Adipocyte (in vitro differentiated cells): Measurements from ENCODE around the gene PCYOX1L.

Experiments
- DNase-seq: peaks from one replicate; pipeline ENCODE4 v3.0.0-alpha.2; 2015; ENCODE audit warnings: low read depth
- H3K27me3 ChIP-seq: replicated peaks from 2 replicates; pipeline ENCODE4 v1.7.0; 2013; ENCODE audit warnings: mild to moderate bottlenecking, low read length, moderate library complexity; ENCODE audit not compliant: control insufficient read depth, insufficient read depth
- H3K36me3 ChIP-seq: 2 replicates; pipeline ENCODE4 v1.7.0; 2013; ENCODE audit warnings: low read length, mild to moderate bottlenecking, moderate library complexity; ENCODE audit not compliant: control insufficient read depth, insufficient read depth, severe bottlenecking
- H3K4me1 ChIP-seq: 2 replicates; pipeline ENCODE4 v1.7.0; 2013; ENCODE audit warnings: mild to moderate bottlenecking, low read length, moderate library complexity; ENCODE audit not compliant: control insufficient read depth, insufficient read depth
- H3K4me3 ChIP-seq: 2 replicates; pipeline ENCODE4 v1.7.0; 2013; ENCODE audit warnings: mild to moderate bottlenecking, low read length, moderate library complexity
- H3K9ac ChIP-seq: 2 replicates; pipeline ENCODE4 v1.7.0; 2013; ENCODE audit warnings: mild to moderate bottlenecking, low read length, moderate library complexity
- H3K9me3 ChIP-seq: 2 replicates; pipeline ENCODE4 v1.7.0; 2013; ENCODE audit warnings: mild to moderate bottlenecking, low read length, moderate library complexity; ENCODE audit not compliant: control insufficient read depth

PCYOX1L gene

DNA sequence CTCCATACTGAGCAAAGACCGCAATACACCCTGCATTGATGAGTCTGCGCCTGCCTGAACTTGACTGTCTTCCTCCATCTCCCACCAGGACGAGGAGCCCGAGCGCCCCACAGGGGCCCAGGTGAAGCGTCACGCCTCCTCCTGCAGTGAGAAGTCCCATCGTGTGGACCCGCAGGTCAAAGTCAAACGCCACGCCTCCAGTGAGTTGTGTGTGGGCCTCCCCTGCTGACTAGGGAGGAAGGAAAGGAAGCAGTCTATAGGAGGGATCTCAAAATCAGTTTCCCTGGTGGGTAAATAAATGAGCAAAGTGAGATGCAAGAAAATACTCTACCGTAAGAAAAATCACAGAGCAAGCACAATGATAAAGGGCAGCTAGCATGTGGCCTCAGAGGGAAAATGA lies 35.3 kb upstream of the PCYOX1L start:
- H3K4me1 ChIP-seq = peaks cover 54% of the 10 kb centered on the region
- H3K27me3 ChIP-seq = no peaks in the 10 kb centered on the region
- peak overlapping the region; percentile 84 for H3K9ac ChIP-seq
- H3K4me3 ChIP-seq = peak overlapping the region; percentile 17
- peaks cover 20% of the 10 kb centered on the region for H3K36me3 ChIP-seq
- DNase-seq = no peak
- H3K9me3 ChIP-seq = no peaks in the 10 kb centered on the region

DNA sequence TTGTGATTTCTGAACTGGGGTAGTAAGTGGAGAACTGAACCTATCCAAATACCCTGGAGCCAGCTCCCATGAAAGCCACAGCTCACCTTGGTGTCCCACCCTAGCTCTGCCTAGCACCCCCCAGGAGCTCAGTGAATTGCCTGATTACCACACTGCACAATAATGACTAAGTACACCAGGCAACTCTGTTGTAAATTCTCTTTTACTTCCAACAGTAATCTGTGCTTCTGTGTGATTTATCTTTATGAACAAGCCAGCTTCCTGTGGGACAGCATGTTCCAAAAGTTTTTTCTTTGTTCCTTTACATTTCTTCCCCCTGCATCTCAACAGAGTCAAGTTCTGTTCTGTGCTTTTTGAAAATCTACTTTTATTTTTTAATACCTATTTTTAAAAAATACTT lies 34.6 kb upstream of the PCYOX1L start:
- peak; percentile 36 for DNase-seq
- H3K9me3 ChIP-seq = no peaks in the 10 kb centered on the region
- peaks cover 54% of the 10 kb centered on the region for H3K4me1 ChIP-seq
- H3K36me3 ChIP-seq = peaks cover 20% of the 10 kb centered on the region
- no peaks in the 10 kb centered on the region for H3K27me3 ChIP-seq
- H3K9ac ChIP-seq = peak overlapping the region; percentile 84
- H3K4me3 ChIP-seq = peak overlapping the region; percentile 17

- DNase-seq = peak; percentile 66
These were observed 34.1 kb upstream of the PCYOX1L start for GRCh38 chr5:149323621-149324205.

GRCh38 chr5:149324641-149325040 lies 33.2 kb upstream of the PCYOX1L start:
- H3K9ac ChIP-seq = peak overlapping the region; percentile 84
- H3K9me3 ChIP-seq = no peaks in the 10 kb centered on the region
- H3K4me3 ChIP-seq = peak overlapping the region; percentile 42
- H3K36me3 ChIP-seq = peaks cover 16% of the 10 kb centered on the region
- no peaks in the 10 kb centered on the region for H3K27me3 ChIP-seq
- no peak for DNase-seq
- peaks cover 54% of the 10 kb centered on the region for H3K4me1 ChIP-seq

More at GRCh38 chr5:149323621-149324205, 34.1 kb upstream of the PCYOX1L start:
- Histone ChIP-seq H3K9ac (peak overlapping the region; percentile 84), H3K9me3 (no peaks in the 10 kb centered on the region), H3K27me3 (no peaks in the 10 kb centered on the region), H3K4me1 (peaks cover 54% of the 10 kb centered on the region), H3K4me3 (no peak overlapping the region), H3K36me3 (peaks cover 20% of the 10 kb centered on the region)

DNA sequence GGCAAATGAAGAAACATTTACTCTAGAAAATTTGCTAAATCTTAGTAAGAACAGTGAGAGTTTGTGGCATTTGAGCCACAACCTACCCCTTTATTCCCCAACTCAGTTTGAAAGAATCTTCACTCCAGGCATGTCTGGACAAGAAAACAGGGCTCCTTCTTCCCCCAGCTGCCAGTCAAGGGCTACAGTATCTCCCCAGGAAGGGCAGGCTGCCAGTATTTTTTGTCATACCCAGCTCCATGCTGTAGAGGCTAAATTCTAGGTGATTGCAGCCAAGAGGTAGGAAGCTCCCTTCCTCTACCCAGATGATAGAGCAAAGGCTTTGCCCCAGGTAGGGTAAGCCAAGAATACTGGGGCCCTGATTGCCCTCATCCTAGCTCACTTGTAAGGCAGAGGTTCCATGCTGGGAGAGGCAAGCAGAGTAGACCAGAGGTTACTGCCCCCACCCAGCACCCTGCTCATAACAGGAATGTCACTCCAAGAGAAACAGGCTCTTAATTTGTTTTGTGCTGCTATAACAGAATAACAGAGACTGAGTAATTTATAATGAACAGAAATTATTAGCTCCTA lies 32.6 kb upstream of the PCYOX1L start:
- H3K9me3 ChIP-seq = no peaks in the 10 kb centered on the region
- peak overlapping the region; percentile 84 for H3K9ac ChIP-seq
- H3K36me3 ChIP-seq = peaks cover 16% of the 10 kb centered on the region
- H3K4me1 ChIP-seq = peaks cover 53% of the 10 kb centered on the region
- no peaks in the 10 kb centered on the region for H3K27me3 ChIP-seq
- H3K4me3 ChIP-seq = no peak overlapping the region
- DNase-seq = peak; percentile 24

DNA sequence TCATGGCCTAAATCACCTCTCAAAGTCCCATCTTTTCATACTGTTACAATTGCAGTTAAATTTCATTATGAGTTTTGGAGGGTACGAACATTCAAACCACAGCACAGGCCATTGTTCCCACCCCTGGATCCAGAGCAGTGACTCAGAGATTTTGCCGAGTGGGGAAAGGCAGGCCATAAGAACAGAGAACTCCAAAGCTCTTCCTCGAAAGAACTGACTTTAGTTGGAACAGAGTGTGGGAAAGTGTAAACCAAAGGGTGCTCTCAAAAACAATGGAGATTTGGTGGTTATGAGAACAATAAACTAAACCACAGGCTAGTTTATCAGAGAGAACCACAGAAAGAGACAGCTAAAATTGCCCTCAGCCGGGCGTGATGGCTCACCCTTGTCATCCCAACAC lies 32.0 kb upstream of the PCYOX1L start:
- Histone ChIP-seq H3K9ac (no peak overlapping the region), H3K27me3 (no peaks in the 10 kb centered on the region), H3K4me3 (no peak overlapping the region), H3K36me3 (peaks cover 18% of the 10 kb centered on the region), H3K9me3 (no peaks in the 10 kb centered on the region), H3K4me1 (peaks cover 47% of the 10 kb centered on the region)
- DNase-seq = no peak

DNA sequence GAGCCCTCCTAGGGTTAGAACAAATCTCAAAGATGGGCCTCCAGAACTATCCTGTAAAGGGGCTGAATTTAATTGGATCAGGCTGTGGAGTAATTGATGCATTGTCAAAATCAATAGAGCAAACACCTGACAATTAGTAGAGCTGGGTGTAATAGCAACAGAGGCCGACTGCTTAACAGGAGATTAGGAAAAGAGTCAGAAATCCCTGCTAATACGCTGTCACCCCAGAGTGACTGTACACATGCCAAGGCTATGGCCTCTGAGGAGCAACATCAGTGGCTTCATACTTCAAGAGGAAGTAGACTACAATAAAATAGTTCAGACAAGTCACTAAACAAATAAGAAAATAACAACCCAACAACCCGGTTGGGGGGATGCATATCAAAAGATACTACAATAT lies 31.2 kb upstream of the PCYOX1L start:
- H3K4me1 ChIP-seq = peaks cover 40% of the 10 kb centered on the region
- no peak for DNase-seq
- H3K27me3 ChIP-seq = no peaks in the 10 kb centered on the region
- H3K36me3 ChIP-seq = peaks cover 18% of the 10 kb centered on the region
- no peak overlapping the region for H3K9ac ChIP-seq
- H3K4me3 ChIP-seq = no peak overlapping the region
- H3K9me3 ChIP-seq = no peaks in the 10 kb centered on the region

GRCh38 chr5:149328177-149328576 lies 29.7 kb upstream of the PCYOX1L start:
- Histone ChIP-seq H3K4me1 (peaks cover 28% of the 10 kb centered on the region), H3K27me3 (no peaks in the 10 kb centered on the region), H3K9me3 (no peaks in the 10 kb centered on the region), H3K4me3 (no peak overlapping the region), H3K9ac (no peak overlapping the region), H3K36me3 (peaks cover 28% of the 10 kb centered on the region)
- DNase-seq = no peak

DNA sequence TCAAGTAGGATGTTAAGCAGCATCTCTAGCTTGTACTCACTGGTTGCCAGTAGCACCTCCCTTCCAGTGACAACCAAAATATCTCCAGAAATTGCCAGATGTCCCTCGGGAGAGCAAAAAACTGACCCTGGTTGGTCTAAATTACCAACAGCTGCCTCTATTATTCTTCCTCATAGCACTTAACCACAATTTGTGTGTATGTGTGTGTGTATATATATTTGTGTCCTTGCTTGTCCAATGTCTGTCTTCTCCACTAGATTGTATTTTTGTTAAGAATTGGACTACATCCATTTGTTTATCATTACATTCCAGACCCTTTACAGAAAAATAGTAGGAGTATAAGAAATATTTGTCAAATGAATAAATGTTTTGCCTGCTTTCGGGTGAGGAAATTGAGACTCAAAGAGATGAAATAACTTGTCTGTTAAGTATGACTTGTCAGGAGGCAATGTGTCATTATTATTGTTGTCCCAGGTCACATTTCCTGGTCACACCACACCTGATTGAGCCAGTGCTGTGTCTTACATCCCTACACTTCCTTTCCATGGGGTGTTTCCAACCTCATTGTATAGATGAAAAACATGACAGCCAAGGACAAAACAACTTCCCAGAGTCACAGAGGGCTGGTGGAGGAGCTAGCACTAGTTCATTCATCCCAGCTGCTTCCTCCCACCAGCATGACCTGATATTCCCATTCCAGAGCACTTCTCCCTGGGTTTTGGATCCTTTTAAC lies 24.0 kb upstream of the PCYOX1L start:
- Histone ChIP-seq H3K9me3 (no peaks in the 10 kb centered on the region), H3K4me1 (no peaks in the 10 kb centered on the region), H3K4me3 (no peak overlapping the region), H3K27me3 (no peaks in the 10 kb centered on the region), H3K9ac (no peak overlapping the region), H3K36me3 (peaks cover 67% of the 10 kb centered on the region)
- DNase-seq = peak; percentile 72

DNA sequence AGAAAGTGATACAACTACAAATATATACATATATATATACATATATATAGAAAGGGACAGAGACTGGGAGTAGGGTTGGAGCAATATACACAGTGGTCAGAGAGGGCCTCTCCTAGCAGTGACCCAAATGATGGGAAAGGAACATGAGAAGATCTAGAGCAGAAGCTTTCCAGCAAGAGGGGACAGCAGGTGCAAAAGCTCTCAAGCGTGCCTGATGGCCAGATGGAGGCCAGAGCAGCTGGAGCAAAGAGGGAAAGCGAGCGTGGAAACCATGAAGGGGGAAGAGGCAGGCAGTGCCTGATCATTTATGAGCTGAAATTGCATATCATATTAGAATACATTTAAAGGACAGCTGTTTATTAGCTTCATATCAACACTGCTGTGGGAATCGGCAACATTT lies 20.1 kb upstream of the PCYOX1L start:
- Histone ChIP-seq H3K4me1 (no peaks in the 10 kb centered on the region), H3K27me3 (no peaks in the 10 kb centered on the region), H3K4me3 (no peak overlapping the region), H3K36me3 (peaks cover 80% of the 10 kb centered on the region), H3K9me3 (no peaks in the 10 kb centered on the region), H3K9ac (no peak overlapping the region)
- DNase-seq = no peak

- Histone ChIP-seq H3K36me3 (peaks cover 73% of the 10 kb centered on the region), H3K4me1 (no peaks in the 10 kb centered on the region), H3K4me3 (no peak overlapping the region), H3K27me3 (no peaks in the 10 kb centered on the region), H3K9ac (no peak overlapping the region), H3K9me3 (no peaks in the 10 kb centered on the region)
- no peak for DNase-seq
These were observed 19.5 kb upstream of the PCYOX1L start for GRCh38 chr5:149338364-149338763.
